AG04449 (cell line): ENCODE data around the gene CPE.

Experiments used
- CTCF ChIA-PET: fragments of 350-600 bp; formaldehyde crosslinking; extraction: SDS; loops from one replicate; lab custom pipeline; 2021; ENCODE audit warnings: antibody characterized with exemption; lab: Yijun Ruan, JAX
- POLR2A ChIA-PET: fragments of 400-600, 350-600 bp; formaldehyde crosslinking; extraction: SDS; loops from one replicate; lab custom pipeline; 2020; ENCODE audit warnings: antibody characterized with exemption, inconsistent platforms; lab: Yijun Ruan, JAX
- DNase-seq: peaks from one replicate; pipeline ENCODE4 v3.0.0-alpha.2; 2010; ENCODE audit warnings: low read depth, low spot score
- H3K4me3 ChIP-seq: 2 replicates; pipeline ENCODE4 v1.5.1; 2011; ENCODE audit warnings: low read depth, mild to moderate bottlenecking, control low read depth, low read length
- CTCF ChIP-seq: IDR thresholded peaks from one replicate; pipeline ENCODE4 v1.5.1; 2011; ENCODE audit warnings: mild to moderate bottlenecking, moderate library complexity, low read length, control low read depth, inconsistent platforms; ENCODE audit not compliant: insufficient read depth; ENCODE audit errors: missing control alignments

Gene CPE

DNA sequence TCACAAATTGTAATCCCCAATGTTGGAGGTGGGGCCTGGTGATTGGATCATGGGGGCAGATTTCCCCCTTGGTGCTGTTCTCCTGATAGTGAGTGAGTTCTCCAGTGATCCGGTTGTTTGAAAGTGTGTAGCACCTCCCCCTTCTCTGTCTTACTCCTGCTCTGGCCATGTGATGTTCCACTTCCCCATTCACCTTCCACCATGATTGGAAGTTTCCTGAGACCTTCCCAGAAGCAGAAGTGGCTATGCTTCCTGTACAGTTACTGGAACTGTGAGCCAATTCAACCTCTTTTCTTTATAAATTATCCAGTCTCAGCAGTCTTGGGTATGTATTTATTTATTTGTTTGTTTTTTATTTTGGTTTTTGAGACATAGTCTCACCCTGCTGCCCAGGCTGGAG, 143.2 kb downstream of the CPE start:
- ChIA-PET CTCF (no interaction called here), POLR2A (no interaction called here)
- H3K4me3 ChIP-seq: no peak overlapping the region
- DNase-seq: no peak
- no peak for TF ChIP-seq CTCF

DNA sequence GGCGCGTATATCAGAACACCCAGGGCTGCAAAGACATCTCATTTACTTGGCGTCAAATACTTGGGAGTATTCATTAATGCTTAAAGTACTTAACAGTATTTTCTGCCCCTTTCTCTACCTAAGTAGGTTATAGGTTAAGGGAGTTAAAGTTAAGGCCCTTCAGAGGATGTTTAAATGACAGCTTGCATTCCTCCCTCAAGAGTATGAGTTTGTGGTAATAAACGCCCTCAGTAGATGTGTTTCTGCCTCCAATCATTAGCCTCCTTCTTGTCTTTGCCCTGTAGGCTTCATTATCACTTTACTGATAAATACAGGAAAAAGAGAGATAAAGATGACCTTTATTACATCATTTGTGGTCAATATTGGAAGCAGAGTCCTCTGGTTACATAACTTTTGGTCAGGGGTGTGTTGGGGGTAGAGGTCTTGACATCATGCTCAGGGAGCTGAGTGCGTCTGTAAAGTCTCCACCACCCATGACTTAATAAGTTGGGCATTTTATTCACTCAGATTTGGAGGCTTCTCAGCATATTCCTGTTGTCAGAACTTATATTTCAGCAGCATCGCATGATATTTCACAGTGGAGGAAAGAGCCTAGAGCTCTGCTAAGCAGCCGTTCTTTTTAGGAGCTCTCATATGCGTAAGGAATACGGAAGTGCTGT, 145.9 kb downstream of the CPE start:
- DNase-seq: no peak
- H3K4me3 ChIP-seq: no peak overlapping the region
- ChIA-PET POLR2A (no interaction called here), CTCF (interaction anchor here (1.0 to 2.2 kb wide), 2 partner anchors 12 to 567 kb away, joined by 3 to 6 read pairs; no protein-coding TSS in a partner anchor)
- TF ChIP-seq CTCF: no peak

- no peak overlapping the region for H3K4me3 ChIP-seq
- CTCF ChIA-PET: interaction anchor here (2.6 kb wide), 1 partner anchor 9 kb away, joined by 6 read pairs; no protein-coding TSS in a partner anchor
- no peak for TF ChIP-seq CTCF
- POLR2A ChIA-PET: no interaction called here
- DNase-seq: no peak
Measured at GRCh38 chr4:165532976-165533375, 154.2 kb downstream of the CPE start.

GRCh38 chr4:165537028-165537648, 158.3 kb downstream of the CPE start:
- TF ChIP-seq CTCF: peak; percentile 33
- DNase-seq: peak; percentile 3
- ChIA-PET CTCF (interaction anchor here (0.8 to 2.8 kb wide), 6 partner anchors 12 to 1057 kb away, joined by 3 to 20 read pairs (median 5); no protein-coding TSS in a partner anchor), POLR2A (no interaction called here)
- H3K4me3 ChIP-seq: no peak overlapping the region

DNA sequence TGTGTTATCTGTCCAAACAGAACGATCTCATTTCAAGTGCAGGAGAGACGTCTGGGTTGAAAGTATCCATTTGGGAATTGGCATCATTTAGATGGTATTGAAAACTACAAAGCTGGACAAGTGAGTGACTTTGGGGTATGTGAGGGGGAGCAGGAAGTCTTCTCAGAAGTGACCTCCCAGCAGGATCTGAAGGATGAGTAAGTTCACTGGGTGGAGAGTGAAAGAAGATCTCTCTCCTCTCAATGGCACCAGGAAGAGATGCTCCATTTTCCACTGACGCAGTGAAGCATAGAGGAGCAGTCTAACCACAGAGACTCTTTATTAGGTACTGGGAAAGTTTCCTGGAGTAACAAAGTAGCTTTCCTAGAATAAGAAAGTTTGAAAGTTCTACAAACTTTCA, 161.0 kb downstream of the CPE start:
- H3K4me3 ChIP-seq: no peak overlapping the region
- DNase-seq: no peak
- ChIA-PET CTCF (interaction anchor here (0.7 to 1.9 kb wide), 2 partner anchors 9 to 552 kb away, joined by 3 to 4 read pairs; no protein-coding TSS in a partner anchor), POLR2A (no interaction called here)
- no peak for TF ChIP-seq CTCF

- POLR2A ChIA-PET: no interaction called here
- no peak overlapping the region for H3K4me3 ChIP-seq
- TF ChIP-seq CTCF: no peak
- CTCF ChIA-PET: interaction anchor here (0.7 to 1.9 kb wide), 3 partner anchors 9 to 551 kb away, joined by 3 to 4 read pairs (median 3); no protein-coding TSS in a partner anchor
- DNase-seq: no peak
Measured at GRCh38 chr4:165540206-165540830, 161.5 kb downstream of the CPE start.
